HepG2 (cell line): Measurements from ENCODE around the gene NFS1. TPM values are rescaled to one million over a fixed set of nuclear protein-coding genes. Genes with fewer than 3 reads are reported as not detected.
A peak's percentile ranks its signal among the peaks of the same experiment; 100 is the strongest.

Source experiments
- AHR ChIP-seq: IDR thresholded peaks from 2 replicates; pipeline ENCODE4 v1.6.1; 2018; ENCODE audit warnings: missing genetic modification reagents, missing compliant biosample characterization
- CBX1 ChIP-seq: IDR thresholded peaks from one replicate; pipeline ENCODE4 v1.6.1; 2016; ENCODE audit warnings: antibody characterized with exemption, low read depth
- DR1 ChIP-seq: sonication (generic); formaldehyde crosslinking; IDR thresholded peaks from 2 replicates; pipeline ENCODE4 v1.8.0; 2021; ENCODE audit warnings: mild to moderate bottlenecking, missing genetic modification reagents, inconsistent platforms
- ELF1 ChIP-seq: sonication (generic); formaldehyde crosslinking; IDR thresholded peaks from 2 replicates; pipeline ENCODE4 v1.4.0; 2020; ENCODE audit warnings: missing genetic modification reagents
- HDAC2 ChIP-seq: sonication (generic); formaldehyde crosslinking; IDR thresholded peaks from 2 replicates; pipeline ENCODE4 v1.4.0; 2020; ENCODE audit warnings: missing genetic modification reagents
- HMGXB3 ChIP-seq: sonication (generic); formaldehyde crosslinking; IDR thresholded peaks from 2 replicates; pipeline ENCODE4 v1.4.0; 2020; ENCODE audit warnings: missing genetic modification reagents, borderline replicate concordance
- MNT ChIP-seq: fragments of 450-650 bp; IDR thresholded peaks from 2 replicates; pipeline ENCODE4 v1.6.1; 2016
- RFXANK ChIP-seq: IDR thresholded peaks from 2 replicates; pipeline ENCODE4 v1.6.1; 2016
- TBL1XR1 ChIP-seq: fragments of 150-350 bp; IDR thresholded peaks from 2 replicates; pipeline ENCODE4 v1.6.1; 2014; ENCODE audit warnings: borderline replicate concordance, low read length; ENCODE audit not compliant: partially characterized antibody
- WIZ ChIP-seq: sonication (generic); formaldehyde crosslinking; IDR thresholded peaks from 2 replicates; pipeline ENCODE4 v1.5.1; 2020; ENCODE audit warnings: mild to moderate bottlenecking, missing genetic modification reagents
- ZNF33B ChIP-seq: sonication (generic); formaldehyde crosslinking; IDR thresholded peaks from 2 replicates; pipeline ENCODE4 v1.5.1; 2020; ENCODE audit warnings: mild to moderate bottlenecking, missing genetic modification reagents
- ZNF432 ChIP-seq: sonication (generic); formaldehyde crosslinking; IDR thresholded peaks from 2 replicates; pipeline ENCODE4 v1.5.0; 2020; ENCODE audit warnings: missing genetic modification reagents, mild to moderate bottlenecking, borderline replicate concordance
- ZNF574 ChIP-seq: sonication (generic); formaldehyde crosslinking; IDR thresholded peaks from 2 replicates; pipeline ENCODE4 v1.4.0; 2020; ENCODE audit warnings: missing genetic modification reagents
- ZNF576 ChIP-seq: sonication (generic); formaldehyde crosslinking; IDR thresholded peaks from 2 replicates; pipeline ENCODE4 v1.4.0; 2020; ENCODE audit warnings: mild to moderate bottlenecking, missing genetic modification reagents
- polyA plus RNA-seq, 8 experiments: library from polyadenylated mRNA; depleted of rRNA in 3 of 8; stranded (reverse) in 7 of 8; unstranded in 1 of 8; fragments of >200 nt; fragmentation: Illumina TruSeq in 4 of 8; extraction: Trizol in 4 of 8; gene quantifications; 2 replicates each; pipeline versions ENCODE4 v1.2.1 to v1.2.3, GENCODE V29; 2011 to 2016; ENCODE audit warnings: low read depth in 4 of 8, missing spikeins in 1 of 8, mixed read lengths in 1 of 8; ENCODE audit not compliant: insufficient read depth in 1 of 8
- total RNA-seq, 5 experiments: library from RNA; depleted of rRNA; stranded (reverse); fragments of >200 nt; fragmentation: Illumina TruSeq; extraction: Trizol; gene quantifications; 2 replicates each; pipeline ENCODE4 v1.2.3, GENCODE V29; 2016; ENCODE audit warnings: low read depth in 1 of 5
- TF ChIP-seq, protein P1 (sequence below): sonication (generic); formaldehyde crosslinking; IDR thresholded peaks from 2 replicates; pipeline ENCODE4 v1.4.0; 2020; ENCODE audit warnings: missing genetic modification reagents

The NFS1 gene
- total and polyA plus RNA-seq, 2 of the 13 experiments (the other 11 are each of a cell fraction or from before 2014, with no cell fraction given): 65.9 to 88.1 TPM

DNA sequence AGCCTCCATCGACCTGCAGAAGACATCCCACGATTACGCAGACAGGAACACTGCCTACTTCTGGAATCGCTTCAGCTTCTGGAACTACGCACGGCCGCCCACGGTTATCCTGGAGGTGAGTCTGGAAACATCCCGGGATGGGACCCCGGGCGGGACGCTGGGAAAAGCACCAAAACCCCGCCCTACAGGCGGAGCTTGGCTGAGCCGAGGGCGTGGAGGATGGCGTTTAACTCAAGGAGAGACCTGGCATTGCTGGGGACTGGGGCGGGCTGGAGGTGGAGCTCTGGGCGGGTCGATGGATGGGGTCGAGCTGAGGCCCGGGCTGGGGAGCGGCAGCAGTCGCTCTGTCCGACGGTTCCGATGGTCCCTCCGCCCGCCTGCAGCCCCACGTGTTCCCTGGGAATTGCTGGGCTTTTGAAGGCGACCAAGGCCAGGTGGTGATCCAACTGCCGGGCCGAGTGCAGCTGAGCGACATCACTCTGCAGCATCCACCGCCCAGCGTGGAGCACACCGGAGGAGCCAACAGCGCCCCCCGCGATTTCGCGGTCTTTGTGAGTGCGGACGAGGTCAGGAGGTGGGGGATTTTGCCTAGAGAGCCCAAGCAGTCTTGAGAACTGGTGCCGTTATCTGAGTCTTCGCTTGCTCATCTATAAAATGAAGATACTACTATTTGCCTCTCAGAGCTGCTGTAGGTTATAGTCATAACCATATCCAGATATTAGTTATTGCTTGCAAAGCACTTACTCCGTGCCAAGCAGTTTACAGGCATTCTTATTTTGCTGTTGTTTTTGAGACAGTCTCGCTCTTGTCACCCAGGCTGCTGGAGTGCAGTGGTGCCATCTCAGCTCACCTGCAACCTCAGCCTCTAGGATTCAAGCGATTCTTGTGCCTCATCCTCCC lies 79.7 kb downstream of the NFS1 start (continued):
- TF ChIP-seq MNT: peak; percentile 51
- no peak; the same call in 1 of the 2 replicates for TF ChIP-seq AHR (CRISPR knock-in tag)
- peak; percentile 91 for TF ChIP-seq HDAC2 (CRISPR knock-in tag)
- TF ChIP-seq ZNF33B (CRISPR knock-in tag): peak; percentile 95; the same call in 1 of the 2 replicates
- peak; percentile 65; the same call in 1 of the 2 replicates for TF ChIP-seq ELF1 (CRISPR knock-in tag)
- TF ChIP-seq RFXANK (CRISPR knock-in tag): peak; percentile 81; the same call in 1 of the 2 replicates
- TF ChIP-seq DR1 (CRISPR knock-in tag): peak; percentile 79
- peak; percentile 88 for TF ChIP-seq ZNF574 (CRISPR knock-in tag)
- peak; percentile 93; the same call in 1 of the 2 replicates for TF ChIP-seq ZNF432
- no peak for TF ChIP-seq TBL1XR1
- TF ChIP-seq ZNF576: peak; percentile 94
- peak; percentile 90; the same call in 1 of the 2 replicates for TF ChIP-seq WIZ
- peak; percentile 67 for TF ChIP-seq HMGXB3
- TF ChIP-seq, protein P1, sequence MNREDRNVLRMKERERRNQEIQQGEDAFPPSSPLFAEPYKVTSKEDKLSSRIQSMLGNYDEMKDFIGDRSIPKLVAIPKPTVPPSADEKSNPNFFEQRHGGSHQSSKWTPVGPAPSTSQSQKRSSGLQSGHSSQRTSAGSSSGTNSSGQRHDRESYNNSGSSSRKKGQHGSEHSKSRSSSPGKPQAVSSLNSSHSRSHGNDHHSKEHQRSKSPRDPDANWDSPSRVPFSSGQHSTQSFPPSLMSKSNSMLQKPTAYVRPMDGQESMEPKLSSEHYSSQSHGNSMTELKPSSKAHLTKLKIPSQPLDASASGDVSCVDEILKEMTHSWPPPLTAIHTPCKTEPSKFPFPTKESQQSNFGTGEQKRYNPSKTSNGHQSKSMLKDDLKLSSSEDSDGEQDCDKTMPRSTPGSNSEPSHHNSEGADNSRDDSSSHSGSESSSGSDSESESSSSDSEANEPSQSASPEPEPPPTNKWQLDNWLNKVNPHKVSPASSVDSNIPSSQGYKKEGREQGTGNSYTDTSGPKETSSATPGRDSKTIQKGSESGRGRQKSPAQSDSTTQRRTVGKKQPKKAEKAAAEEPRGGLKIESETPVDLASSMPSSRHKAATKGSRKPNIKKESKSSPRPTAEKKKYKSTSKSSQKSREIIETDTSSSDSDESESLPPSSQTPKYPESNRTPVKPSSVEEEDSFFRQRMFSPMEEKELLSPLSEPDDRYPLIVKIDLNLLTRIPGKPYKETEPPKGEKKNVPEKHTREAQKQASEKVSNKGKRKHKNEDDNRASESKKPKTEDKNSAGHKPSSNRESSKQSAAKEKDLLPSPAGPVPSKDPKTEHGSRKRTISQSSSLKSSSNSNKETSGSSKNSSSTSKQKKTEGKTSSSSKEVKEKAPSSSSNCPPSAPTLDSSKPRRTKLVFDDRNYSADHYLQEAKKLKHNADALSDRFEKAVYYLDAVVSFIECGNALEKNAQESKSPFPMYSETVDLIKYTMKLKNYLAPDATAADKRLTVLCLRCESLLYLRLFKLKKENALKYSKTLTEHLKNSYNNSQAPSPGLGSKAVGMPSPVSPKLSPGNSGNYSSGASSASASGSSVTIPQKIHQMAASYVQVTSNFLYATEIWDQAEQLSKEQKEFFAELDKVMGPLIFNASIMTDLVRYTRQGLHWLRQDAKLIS (CRISPR knock-in tag): 0 out of 2 replicates have a peak, but pooled peaks have one; percentile 69
- peak; percentile 57 for TF ChIP-seq CBX1
